ENCODE results near the gene SERPINB11.

DNA sequence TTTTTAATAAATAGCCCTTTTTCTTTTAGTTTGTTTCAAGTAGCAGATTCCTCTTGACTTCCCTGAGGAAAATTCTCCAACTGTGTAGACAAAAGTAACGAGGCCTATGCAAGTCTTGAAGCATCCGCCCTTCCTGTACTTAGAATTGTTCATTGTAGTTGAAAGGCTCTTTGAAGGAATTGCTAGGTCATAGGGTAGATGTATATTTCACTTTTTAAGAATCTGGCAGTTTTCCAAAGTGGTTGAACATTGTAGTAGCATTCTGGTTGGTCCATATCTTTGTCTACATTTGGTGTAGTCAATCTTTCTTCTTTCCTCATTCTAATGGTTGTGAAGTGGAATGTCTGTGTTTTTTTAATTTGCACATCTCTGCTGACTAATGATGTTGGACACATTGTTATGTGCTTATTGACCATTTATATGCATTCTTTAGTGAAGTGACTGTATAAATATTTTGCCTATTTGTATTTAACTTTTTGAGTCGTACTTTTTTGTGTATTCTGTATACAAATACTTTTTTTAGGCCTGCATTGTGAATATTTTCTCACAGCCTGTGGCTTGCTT, 5.6 kb upstream of the SERPINB11 start:
- TF ChIP-seq POLR2A (IDR thresholded peaks at IDR 0.05), result no peak
- TF ChIP-seq, protein P1, sequence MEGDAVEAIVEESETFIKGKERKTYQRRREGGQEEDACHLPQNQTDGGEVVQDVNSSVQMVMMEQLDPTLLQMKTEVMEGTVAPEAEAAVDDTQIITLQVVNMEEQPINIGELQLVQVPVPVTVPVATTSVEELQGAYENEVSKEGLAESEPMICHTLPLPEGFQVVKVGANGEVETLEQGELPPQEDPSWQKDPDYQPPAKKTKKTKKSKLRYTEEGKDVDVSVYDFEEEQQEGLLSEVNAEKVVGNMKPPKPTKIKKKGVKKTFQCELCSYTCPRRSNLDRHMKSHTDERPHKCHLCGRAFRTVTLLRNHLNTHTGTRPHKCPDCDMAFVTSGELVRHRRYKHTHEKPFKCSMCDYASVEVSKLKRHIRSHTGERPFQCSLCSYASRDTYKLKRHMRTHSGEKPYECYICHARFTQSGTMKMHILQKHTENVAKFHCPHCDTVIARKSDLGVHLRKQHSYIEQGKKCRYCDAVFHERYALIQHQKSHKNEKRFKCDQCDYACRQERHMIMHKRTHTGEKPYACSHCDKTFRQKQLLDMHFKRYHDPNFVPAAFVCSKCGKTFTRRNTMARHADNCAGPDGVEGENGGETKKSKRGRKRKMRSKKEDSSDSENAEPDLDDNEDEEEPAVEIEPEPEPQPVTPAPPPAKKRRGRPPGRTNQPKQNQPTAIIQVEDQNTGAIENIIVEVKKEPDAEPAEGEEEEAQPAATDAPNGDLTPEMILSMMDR (IDR thresholded peaks at IDR 0.05), result no peak

Measured in right lobe of liver (tissue), 4 donors.